Measurements from ENCODE around the gene PRSS50. TPM values are rescaled to one million over a fixed set of nuclear protein-coding genes. Genes with fewer than 3 reads are reported as not detected.

PRSS50 gene
- total RNA-seq, 6 donors from 2014 or later = 0.10 to 4.2 (median 0.40) TPM

DNA sequence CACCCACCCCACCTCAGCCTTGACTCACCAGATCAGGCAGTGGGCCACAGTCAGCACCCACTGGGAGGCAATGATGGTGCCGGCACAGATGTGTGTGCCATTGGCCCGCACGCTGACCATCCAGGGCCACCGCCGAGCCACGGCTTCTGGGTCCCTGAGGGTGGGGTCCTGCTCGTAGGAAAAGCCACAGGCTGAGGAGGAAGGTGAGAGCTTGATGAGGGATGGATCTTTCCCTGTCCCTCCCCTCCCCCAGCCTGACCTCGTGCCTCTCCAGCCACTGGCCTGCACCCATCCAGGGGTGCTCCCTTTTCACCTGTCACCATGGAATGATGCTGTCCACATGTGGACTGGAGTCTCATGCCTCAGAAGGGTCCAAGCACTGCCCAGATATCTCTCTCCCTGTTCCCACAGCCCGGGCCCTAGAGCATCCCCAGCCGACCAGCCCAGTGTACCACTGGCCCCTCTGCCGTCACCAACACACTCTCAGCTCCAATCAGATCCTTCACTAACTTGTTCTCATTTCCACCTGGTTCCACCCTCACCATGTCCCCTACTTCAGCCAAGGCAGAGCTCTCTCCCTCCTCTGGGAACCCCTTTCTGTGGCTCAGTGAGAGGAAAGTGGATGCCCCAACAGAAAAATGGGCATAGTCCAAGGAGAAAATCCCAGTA is 2.0 kb downstream of the PRSS50 start:
- peak in 1 of 2 donors; percentile 12 for DNase-seq
- H3K27me3 ChIP-seq = peaks cover 0 to 9% (median 0%) of the 10 kb centered on the region in 4 donors
- H3K9me3 ChIP-seq = no peaks in the 10 kb centered on the region
- no peak for ATAC-seq (ENCODE audit: low FRiP score in 2 of 2)
- no peak overlapping the region for H3K4me3 ChIP-seq
- TF ChIP-seq EP300 (IDR thresholded peaks at IDR 0.05) = no peak
- no peak for TF ChIP-seq POLR2A (IDR thresholded peaks at IDR 0.05)
- TF ChIP-seq, protein P1, sequence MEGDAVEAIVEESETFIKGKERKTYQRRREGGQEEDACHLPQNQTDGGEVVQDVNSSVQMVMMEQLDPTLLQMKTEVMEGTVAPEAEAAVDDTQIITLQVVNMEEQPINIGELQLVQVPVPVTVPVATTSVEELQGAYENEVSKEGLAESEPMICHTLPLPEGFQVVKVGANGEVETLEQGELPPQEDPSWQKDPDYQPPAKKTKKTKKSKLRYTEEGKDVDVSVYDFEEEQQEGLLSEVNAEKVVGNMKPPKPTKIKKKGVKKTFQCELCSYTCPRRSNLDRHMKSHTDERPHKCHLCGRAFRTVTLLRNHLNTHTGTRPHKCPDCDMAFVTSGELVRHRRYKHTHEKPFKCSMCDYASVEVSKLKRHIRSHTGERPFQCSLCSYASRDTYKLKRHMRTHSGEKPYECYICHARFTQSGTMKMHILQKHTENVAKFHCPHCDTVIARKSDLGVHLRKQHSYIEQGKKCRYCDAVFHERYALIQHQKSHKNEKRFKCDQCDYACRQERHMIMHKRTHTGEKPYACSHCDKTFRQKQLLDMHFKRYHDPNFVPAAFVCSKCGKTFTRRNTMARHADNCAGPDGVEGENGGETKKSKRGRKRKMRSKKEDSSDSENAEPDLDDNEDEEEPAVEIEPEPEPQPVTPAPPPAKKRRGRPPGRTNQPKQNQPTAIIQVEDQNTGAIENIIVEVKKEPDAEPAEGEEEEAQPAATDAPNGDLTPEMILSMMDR (IDR thresholded peaks at IDR 0.05) = no peak
- TF ChIP-seq POLR2AphosphoS5 (IDR thresholded peaks at IDR 0.05) = no peak
- H3K4me1 ChIP-seq = peaks cover 0 to 5% (median 0%) of the 10 kb centered on the region in 4 donors
- no peaks in the 10 kb centered on the region for H3K36me3 ChIP-seq
- 88 to 90% methylated on average over 11 of the region's 11 CpGs for WGBS, 2 donors
- H3K27ac ChIP-seq = no peak overlapping the region

DNA sequence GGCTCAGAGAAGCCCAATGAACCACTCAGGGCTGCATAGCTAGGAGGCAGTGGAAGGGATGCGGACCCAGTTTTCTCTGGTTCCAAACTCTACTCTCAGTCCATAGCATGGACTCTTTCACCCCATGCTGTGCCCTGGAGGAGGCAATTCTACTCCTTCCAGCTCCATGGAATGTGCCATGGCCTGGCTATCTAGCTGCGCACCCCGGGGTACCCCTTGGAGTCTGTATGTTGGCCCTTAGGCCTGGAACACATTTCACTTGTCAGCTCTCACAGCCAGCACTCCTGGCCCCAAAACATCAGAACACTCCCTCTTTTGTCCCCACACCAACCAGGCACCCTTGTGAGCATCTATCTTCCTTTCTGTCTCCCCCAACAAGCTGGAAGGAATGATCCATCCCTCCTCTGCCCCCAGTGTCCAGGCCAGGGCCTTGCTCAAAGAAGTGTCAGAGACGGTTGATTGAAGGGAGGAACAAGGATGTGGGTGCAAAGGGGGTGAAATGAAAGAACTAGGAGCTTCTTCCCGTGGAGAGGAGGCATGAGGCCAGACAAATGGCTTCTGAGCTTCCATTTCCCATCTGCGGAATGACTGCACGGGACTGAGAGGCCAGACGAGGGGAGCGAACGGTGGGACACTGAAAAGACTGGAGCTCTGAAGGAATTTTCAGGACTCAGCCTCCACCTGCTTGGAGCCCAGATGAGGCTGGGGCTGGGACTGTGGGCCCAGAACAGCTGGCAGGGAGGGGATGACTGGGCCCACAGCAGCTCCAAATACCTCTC is 2.8 kb downstream of the PRSS50 start:
- WGBS, 2 donors = 83 to 90% methylated on average over 10 of the region's 10 CpGs
- no peak overlapping the region for H3K4me3 ChIP-seq
- ATAC-seq (ENCODE audit: low FRiP score in 2 of 2) (no peak), DNase-seq (peak in 1 of 2 donors; percentile 3)
- H3K27me3 ChIP-seq = peaks cover 0 to 9% (median 0%) of the 10 kb centered on the region in 4 donors
- H3K4me1 ChIP-seq = peaks cover 0 to 5% (median 0%) of the 10 kb centered on the region in 4 donors
- TF ChIP-seq POLR2A (IDR thresholded peaks at IDR 0.05) (no peak), EP300 (IDR thresholded peaks at IDR 0.05) (no peak), POLR2AphosphoS5 (IDR thresholded peaks at IDR 0.05) (no peak)
- TF ChIP-seq, protein P1 (IDR thresholded peaks at IDR 0.05) = no peak
- no peaks in the 10 kb centered on the region for H3K36me3 ChIP-seq
- no peaks in the 10 kb centered on the region for H3K9me3 ChIP-seq
- H3K27ac ChIP-seq = no peak overlapping the region

DNA sequence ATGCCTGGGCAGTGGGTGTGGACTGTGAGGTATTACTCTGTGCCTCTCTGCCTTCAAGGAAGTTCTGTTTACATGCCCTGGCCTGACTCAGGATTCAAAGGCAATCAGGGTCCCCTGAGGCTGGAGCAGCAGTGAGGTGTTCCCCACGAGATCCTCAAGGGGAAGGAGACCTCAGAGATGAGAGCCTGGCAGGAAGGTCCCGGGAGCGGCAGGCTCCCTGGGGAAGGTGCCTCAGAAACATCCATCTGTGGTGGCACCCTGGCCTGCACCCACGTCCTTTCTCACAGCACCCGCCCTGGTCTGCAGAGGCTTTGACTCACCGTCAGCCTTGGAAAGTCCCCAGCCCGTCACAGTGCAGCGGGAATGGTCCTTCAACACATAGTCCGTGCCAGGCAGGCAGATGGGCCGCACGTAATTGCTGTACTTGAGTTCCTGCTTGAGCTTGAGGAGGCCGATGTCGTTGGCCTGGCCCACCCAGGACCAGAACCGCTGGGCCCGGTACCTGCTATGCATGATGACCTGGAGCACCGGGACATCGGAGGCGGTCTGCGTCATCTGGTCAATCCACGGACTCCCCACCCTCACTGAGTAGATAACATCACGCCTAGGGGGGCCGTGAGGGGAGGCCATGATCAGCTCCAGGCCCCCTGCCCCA is 3.6 kb downstream of the PRSS50 start:
- no peak overlapping the region for H3K27ac ChIP-seq
- peaks cover 0 to 5% (median 0%) of the 10 kb centered on the region in 4 donors for H3K4me1 ChIP-seq
- WGBS, 2 donors = 78% methylated on average over 20 of the region's 22 CpGs; no CpG with 5 or more reads in 1 of the 2 donors
- H3K9me3 ChIP-seq = no peaks in the 10 kb centered on the region
- peaks cover 0 to 3% (median 0%) of the 10 kb centered on the region in 4 donors for H3K36me3 ChIP-seq
- DNase-seq = peak in 1 of 2 donors; percentile 65
- ATAC-seq (ENCODE audit: low FRiP score in 2 of 2) = no peak
- H3K27me3 ChIP-seq = peaks cover 0 to 9% (median 0%) of the 10 kb centered on the region in 4 donors
- no peak overlapping the region for H3K4me3 ChIP-seq
- TF ChIP-seq POLR2AphosphoS5 (IDR thresholded peaks at IDR 0.05) (no peak), EP300 (IDR thresholded peaks at IDR 0.05) (no peak), POLR2A (IDR thresholded peaks at IDR 0.05) (no peak)
- TF ChIP-seq, protein P1 (IDR thresholded peaks at IDR 0.05) = no peak

DNA sequence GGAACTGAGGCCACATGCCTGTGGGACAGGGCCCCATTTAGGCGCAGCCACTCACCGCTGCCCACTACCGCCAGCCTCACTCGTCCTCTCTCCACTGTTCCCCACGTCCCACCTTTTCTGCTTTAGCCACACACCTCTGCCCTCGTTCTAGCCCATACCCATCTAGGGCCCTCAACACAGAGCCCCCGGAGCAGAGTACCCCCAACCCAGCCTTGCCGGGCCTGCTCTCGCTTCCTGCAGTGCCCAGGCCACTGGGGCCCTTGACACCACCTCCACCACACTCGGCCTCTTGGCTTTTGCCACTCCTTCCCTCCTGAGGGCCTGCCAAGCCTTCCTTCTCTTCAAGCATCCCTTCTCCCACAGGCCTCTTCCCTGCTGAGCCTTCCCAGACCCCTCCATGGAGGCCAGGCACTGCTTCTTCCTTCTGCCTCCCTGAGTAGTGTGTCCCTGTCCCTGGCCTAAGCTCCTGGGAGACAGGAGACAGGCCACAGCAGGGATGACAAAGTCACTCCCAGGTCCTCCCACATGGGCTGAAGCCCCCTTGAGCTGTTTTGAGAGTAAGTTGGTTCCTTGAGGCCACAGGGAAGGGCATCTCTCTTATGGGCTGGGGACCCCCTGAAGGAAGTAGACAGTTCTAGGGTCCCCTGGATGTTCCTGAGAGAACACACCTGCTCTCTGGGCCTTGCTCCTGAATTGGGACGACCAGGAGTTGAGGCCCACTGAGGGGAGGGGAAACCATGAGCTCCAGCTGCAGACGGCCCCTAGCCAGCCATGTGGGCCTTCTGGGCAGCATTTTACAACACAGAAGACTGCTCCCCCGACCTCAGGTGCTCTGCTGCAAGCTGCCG is 4.4 kb downstream of the PRSS50 start:
- no peak overlapping the region for H3K27ac ChIP-seq
- peaks cover 0 to 8% (median 0%) of the 10 kb centered on the region in 4 donors for H3K27me3 ChIP-seq
- DNase-seq (peak in 1 of 2 donors; percentile 18), ATAC-seq (ENCODE audit: low FRiP score in 2 of 2) (no peak)
- no peaks in the 10 kb centered on the region for H3K9me3 ChIP-seq
- WGBS, 2 donors = 88 to 91% methylated on average over 10 to 14 of the region's 14 CpGs
- H3K4me1 ChIP-seq = peaks cover 0 to 5% (median 0%) of the 10 kb centered on the region in 4 donors
- no peak overlapping the region for H3K4me3 ChIP-seq
- H3K36me3 ChIP-seq = peaks cover 0 to 3% (median 0%) of the 10 kb centered on the region in 4 donors
- TF ChIP-seq, protein P1 (IDR thresholded peaks at IDR 0.05) = no peak
